ENCODE measurements around the gene CLTCL1.

- TF ChIP-seq POLR2AphosphoS5 (IDR thresholded peaks at IDR 0.05), result no peak
- TF ChIP-seq CTCF (IDR thresholded peaks at IDR 0.05 in 8 of 11, conservative IDR thresholded peaks at IDR 0.05 in 3 of 11), result no peak
Observed at GRCh38 chr22:19304547-19304946, 13.0 kb upstream of the CLTCL1 start.
